Keratinocyte (primary cell): ENCODE data around the gene PAX5. TPM values are rescaled to one million over a fixed set of nuclear protein-coding genes. Genes with fewer than 3 reads are reported as not detected.

Experiments
- DNase-seq: peaks from one replicate; pipeline ENCODE4 v3.0.0-alpha.2; 2011; ENCODE audit warnings: low read depth, missing footprints, low spot score
- FAIRE-seq: peaks from 2 replicates; lab custom pipeline; 2011; peaks lifted over from hg19 to GRCh38; lab: Jason Lieb, UNC
- H2AFZ ChIP-seq: 2 replicates; pipeline ENCODE4 v1.6.0; 2012; ENCODE audit warnings: low read length, control low read depth, inconsistent platforms; ENCODE audit not compliant: control insufficient read depth
- H3K27ac ChIP-seq: 2 replicates; pipeline ENCODE4 v1.5.1; 2011; ENCODE audit warnings: low read length; ENCODE audit not compliant: control insufficient read depth, insufficient read depth
- H3K27me3 ChIP-seq: 3 replicates; pipeline ENCODE4 v1.6.0; 2011; ENCODE audit warnings: low read length; ENCODE audit not compliant: control insufficient read depth, insufficient read depth; ENCODE audit errors: extremely low read depth
- H3K36me3 ChIP-seq, 2 experiments: 2 replicates in 1 of 2; 3 replicates in 1 of 2; pipeline ENCODE4 v1.5.1; 2011; ENCODE audit warnings: low read length in 2 of 2, mild to moderate bottlenecking in 1 of 2; ENCODE audit not compliant: control insufficient read depth in 2 of 2, insufficient read depth in 2 of 2; ENCODE audit errors: extremely low read depth in 1 of 2
- H3K4me1 ChIP-seq: 3 replicates; pipeline ENCODE4 v1.5.1; 2011; ENCODE audit warnings: low read length; ENCODE audit not compliant: control insufficient read depth, insufficient read depth; ENCODE audit errors: extremely low read depth
- H3K4me2 ChIP-seq: 3 replicates; pipeline ENCODE4 v1.6.0; 2011; ENCODE audit warnings: low read depth, low read length; ENCODE audit not compliant: control insufficient read depth, insufficient read depth; ENCODE audit errors: extremely low read depth
- H3K4me3 ChIP-seq, 3 experiments: fragments of 200-600 bp in 1 of 3; sonication (generic) in 1 of 3; 2 replicates in 2 of 3; 3 replicates in 1 of 3; pipeline ENCODE4 v1.5.1; 2011 to 2016; ENCODE audit warnings: low read length in 3 of 3, mild to moderate bottlenecking in 3 of 3, control low read depth in 2 of 3, inconsistent platforms in 1 of 3, low read depth in 1 of 3, mixed read lengths in 1 of 3, mixed run types in 1 of 3, moderate library complexity in 1 of 3; ENCODE audit not compliant: control insufficient read depth in 2 of 3, insufficient read depth in 2 of 3; ENCODE audit errors: extremely low read depth in 1 of 3
- H3K79me2 ChIP-seq: 2 replicates; pipeline ENCODE4 v1.6.0; 2012; ENCODE audit warnings: low read length; ENCODE audit not compliant: control insufficient read depth, insufficient read depth
- H3K9ac ChIP-seq: 3 replicates; pipeline ENCODE4 v1.6.0; 2011; ENCODE audit warnings: low read length; ENCODE audit not compliant: control insufficient read depth, insufficient read depth; ENCODE audit errors: extremely low read depth
- H3K9me1 ChIP-seq: 3 replicates; pipeline ENCODE4 v1.6.0; 2011; ENCODE audit warnings: low read length; ENCODE audit not compliant: control insufficient read depth, insufficient read depth; ENCODE audit errors: extremely low read depth
- H3K9me3 ChIP-seq: 2 replicates; pipeline ENCODE4 v1.5.1; 2012; ENCODE audit warnings: low read depth, low read length; ENCODE audit not compliant: control insufficient read depth
- H4K20me1 ChIP-seq: 3 replicates; pipeline ENCODE4 v1.6.0; 2011; ENCODE audit warnings: low read length; ENCODE audit not compliant: control insufficient read depth, insufficient read depth; ENCODE audit errors: extremely low read depth
- CTCF ChIP-seq, 3 experiments: IDR thresholded peaks in 1 of 3; conservative IDR thresholded peaks in 1 of 3; optimal IDR thresholded peaks in 1 of 3; 2 replicates in 2 of 3; 3 replicates in 1 of 3; pipeline versions ENCODE3 to v1.5.1; 2011; ENCODE audit warnings: low read length in 3 of 3, mild to moderate bottlenecking in 3 of 3, moderate library complexity in 2 of 3, control low read depth in 1 of 3, inconsistent platforms in 1 of 3; ENCODE audit not compliant: insufficient read depth in 2 of 3; ENCODE audit errors: extremely low read depth in 1 of 3
- EZH2 ChIP-seq: IDR thresholded peaks from one replicate; pipeline ENCODE4 v1.6.1; 2012; ENCODE audit warnings: inconsistent platforms, mild to moderate bottlenecking, low read length, moderate library complexity
- dilution Hi-C: fragments of 300-500 bp; cut with MboI; formaldehyde crosslinking; loops from one replicate; pipeline ENCODE4 v1.7.0; 2020; ENCODE audit warnings: low sequenced_read_pairs; ENCODE audit not compliant: extremely low pct_ligation_motif_present
- polyA plus RNA-seq, 5 experiments: library from polyadenylated mRNA; depleted of rRNA in 3 of 5; stranded (reverse) in 3 of 5; stranded (forward) in 1 of 5; unstranded in 1 of 5; fragments of >200 nt; gene quantifications; 1 replicate in 1 of 5; 2 replicates in 3 of 5; 3 replicates in 1 of 5; pipeline versions ENCODE4 v1.2.1 to v1.2.3, GENCODE V29; 2011 to 2012; ENCODE audit warnings: missing spikeins in 2 of 5, low read depth in 1 of 5, low replicate concordance in 1 of 5

The PAX5 gene
- polyA plus RNA-seq, 1 donor (not counting 4 experiments of a cell fraction or from before 2014, with no cell fraction given): not detected

GRCh38 chr9:36898431-36899020 lies 135.5 kb downstream of the PAX5 start:
- FAIRE-seq: no peak

GRCh38 chr9:36897478-36897877 lies 136.6 kb downstream of the PAX5 start:
- Histone ChIP-seq H3K4me1 (no peaks in the 10 kb centered on the region), H3K27me3 (peaks cover 38% of the 10 kb centered on the region), H3K79me2 (no peaks in the 10 kb centered on the region), H3K4me3 (no peak overlapping the region), H3K36me3 (no peaks in the 10 kb centered on the region), H3K9me1 (no peaks in the 10 kb centered on the region), H3K9ac (no peak overlapping the region), H3K27ac (no peak overlapping the region), H4K20me1 (no peaks in the 10 kb centered on the region), H3K9me3 (no peaks in the 10 kb centered on the region), H2AFZ (no peak overlapping the region), H3K4me2 (no peak overlapping the region)
- FAIRE-seq: no peak
- DNase-seq: no peak
- TF ChIP-seq CTCF (optimal IDR thresholded peaks at IDR 0.05 in 1 of 3, IDR thresholded peaks at IDR 0.05 in 1 of 3, conservative IDR thresholded peaks at IDR 0.05 in 1 of 3; ENCODE audit: extremely low read depth in 1 of 3, insufficient read depth in 2 of 3, low read length in 3 of 3): no peak
- TF ChIP-seq EZH2: no peak
- dilution Hi-C loops: no loop called here

More at GRCh38 chr9:36898431-36899020, 135.5 kb downstream of the PAX5 start:
- Histone ChIP-seq H3K9ac (no peak overlapping the region), H3K9me1 (no peaks in the 10 kb centered on the region), H3K27me3 (peaks cover 38% of the 10 kb centered on the region), H2AFZ (no peak overlapping the region), H3K9me3 (no peaks in the 10 kb centered on the region), H4K20me1 (no peaks in the 10 kb centered on the region), H3K4me3 (no peak overlapping the region), H3K4me2 (no peak overlapping the region), H3K79me2 (no peaks in the 10 kb centered on the region), H3K27ac (no peak overlapping the region), H3K4me1 (peaks cover 2% of the 10 kb centered on the region), H3K36me3 (no peaks in the 10 kb centered on the region)
- TF ChIP-seq EZH2 (no peak), CTCF (optimal IDR thresholded peaks at IDR 0.05 in 1 of 3, IDR thresholded peaks at IDR 0.05 in 1 of 3, conservative IDR thresholded peaks at IDR 0.05 in 1 of 3; ENCODE audit: extremely low read depth in 1 of 3, insufficient read depth in 2 of 3, low read length in 3 of 3) (no peak)
- dilution Hi-C loops: no loop called here
- DNase-seq: no peak
